Right atrium auricular region (tissue), 2 donors: ENCODE results near the gene C1QTNF2. TPM values are rescaled to one million over a fixed set of nuclear protein-coding genes. Genes with fewer than 3 reads are reported as not detected.

ENCODE experiments used
- DNase-seq: peaks from one replicate; pipeline ENCODE4 v3.0.0-alpha.2; 2019; ENCODE audit warnings: low spot score
- H3K27ac ChIP-seq, 2 donors: fragments of 200-600 bp; sonication (generic); 1 replicate in 1 of 2; 2 replicates in 1 of 2; pipeline ENCODE4 v1.5.1; 2016 to 2019
- H3K27me3 ChIP-seq, 2 donors: fragments of 200-600 bp; sonication (generic); one replicate each; pipeline versions ENCODE4 v1.5.1 to v1.6.0; 2017 to 2019
- H3K36me3 ChIP-seq: fragments of 200-600 bp; sonication (generic); one replicate; pipeline ENCODE4 v1.5.1; 2016
- H3K4me1 ChIP-seq, 2 donors: fragments of 200-600 bp; sonication (generic); one replicate each; pipeline versions ENCODE4 v1.5.1 to v1.6.0; 2017 to 2019
- H3K4me3 ChIP-seq, 2 donors: fragments of 200-600 bp; sonication (generic); 1 replicate in 1 of 2; 2 replicates in 1 of 2; pipeline ENCODE4 v1.5.1; 2017 to 2019; ENCODE audit warnings: mild to moderate bottlenecking in 1 of 2, moderate library complexity in 1 of 2
- H3K9me3 ChIP-seq, 2 donors: fragments of 200-600 bp; sonication (generic); one replicate each; pipeline ENCODE4 v1.5.1; 2019
- CTCF ChIP-seq, 2 donors: fragments of 200-600 bp; sonication (generic); IDR thresholded peaks; one replicate each; pipeline ENCODE4 v1.5.1; 2019; ENCODE audit warnings: antibody characterized with exemption in 2 of 2
- total RNA-seq, 2 donors: library from RNA; depleted of rRNA; stranded (reverse); fragments of >200 nt; gene quantifications; one replicate each; pipeline ENCODE4 v1.1.0, GENCODE V29; 2016

The C1QTNF2 gene
- total RNA-seq, 2 donors from 2014 or later, result 1.5 to 2.2 TPM

GRCh38 chr5:160305319-160305718, 65.1 kb downstream of the C1QTNF2 start:
- Histone ChIP-seq H3K27ac (no peak overlapping the region), H3K4me1 (no peaks in the 10 kb centered on the region), H3K4me3 (no peak overlapping the region), H3K9me3 (no peaks in the 10 kb centered on the region), H3K27me3 (no peaks in the 10 kb centered on the region), H3K36me3 (no peaks in the 10 kb centered on the region)
- DNase-seq, result no peak
- TF ChIP-seq CTCF (IDR thresholded peaks at IDR 0.05), result no peak

GRCh38 chr5:160303690-160304089, 66.7 kb downstream of the C1QTNF2 start:
- H3K27me3 ChIP-seq, result no peaks in the 10 kb centered on the region
- DNase-seq, result no peak
- no peak for TF ChIP-seq CTCF (IDR thresholded peaks at IDR 0.05)
- no peak overlapping the region for H3K4me3 ChIP-seq
- H3K27ac ChIP-seq, result no peak overlapping the region
- H3K36me3 ChIP-seq, result no peaks in the 10 kb centered on the region
- H3K4me1 ChIP-seq, result peaks cover 0 to under 1% of the 10 kb centered on the region in 2 donors
- H3K9me3 ChIP-seq, result no peaks in the 10 kb centered on the region

GRCh38 chr5:160298189-160298588, 72.2 kb downstream of the C1QTNF2 start:
- H3K27ac ChIP-seq, result peak overlapping the region in 1 of 2 donors; percentile 24
- TF ChIP-seq CTCF (IDR thresholded peaks at IDR 0.05), result no peak

GRCh38 chr5:160297776-160298175, 72.7 kb downstream of the C1QTNF2 start:
- Histone ChIP-seq H3K4me1 (peaks cover 0 to 16% of the 10 kb centered on the region in 2 donors), H3K4me3 (no peak overlapping the region), H3K27ac (peak overlapping the region in 1 of 2 donors; percentile 24), H3K9me3 (no peaks in the 10 kb centered on the region), H3K36me3 (no peaks in the 10 kb centered on the region), H3K27me3 (no peaks in the 10 kb centered on the region)
- TF ChIP-seq CTCF (IDR thresholded peaks at IDR 0.05), result no peak
- no peak for DNase-seq

More at GRCh38 chr5:160298189-160298588, 72.2 kb downstream of the C1QTNF2 start:
- H3K4me3 ChIP-seq, result no peak overlapping the region
- H3K36me3 ChIP-seq, result no peaks in the 10 kb centered on the region
- no peak for DNase-seq
- H3K4me1 ChIP-seq, result peaks cover 0 to 16% of the 10 kb centered on the region in 2 donors
- H3K27me3 ChIP-seq, result no peaks in the 10 kb centered on the region
- H3K9me3 ChIP-seq, result no peaks in the 10 kb centered on the region

Other genes starting within 250 kb of the C1QTNF2 start
- gene FABP6, start 141.1 kb downstream of the C1QTNF2 start, total RNA-seq, result not detected
- 1 to 10 TPM; 2.7 to 5.5 TPM for gene CCNJL, start 58.1 kb downstream of the C1QTNF2 start, total RNA-seq
- gene FAM200C, start 29.4 kb upstream of the C1QTNF2 start, total RNA-seq, result 1 to 10 TPM; 3.3 to 4.2 TPM
- gene SLU7, start 48.5 kb upstream of the C1QTNF2 start, total RNA-seq, result 10 to 100 TPM; 55.0 to 55.2 TPM
- gene PTTG1, start 51.2 kb upstream of the C1QTNF2 start, total RNA-seq, result 1 to 10 TPM; 4.0 to 5.9 TPM